Sigmoid colon (tissue), 7 donors: ENCODE data around the gene FMOD. TPM values are rescaled to one million over a fixed set of nuclear protein-coding genes. Genes with fewer than 3 reads are reported as not detected.
"Not testable (repeated sequence)": the region's sequence is repeated elsewhere in the genome, so short reads cannot be mapped to it uniquely, and the experiment has no call there.

Experiments used
- DNase-seq: peaks from one replicate; pipeline ENCODE4 v3.0.0-alpha.2; 2019
- H3K27ac ChIP-seq, 4 donors: fragments of 200-600 bp; sonication (generic); one replicate each; pipeline ENCODE4 v1.5.1; 2016 to 2019; ENCODE audit warnings: mild to moderate bottlenecking in 1 of 4
- H3K27me3 ChIP-seq, 3 donors: fragments of 200-600 bp; sonication (generic); one replicate each; pipeline ENCODE4 v1.5.1; 2019; ENCODE audit warnings: mild to moderate bottlenecking in 1 of 3
- H3K36me3 ChIP-seq, 4 donors: fragments of 200-600 bp; sonication (generic); one replicate each; pipeline ENCODE4 v1.5.1; 2016 to 2019
- H3K4me1 ChIP-seq, 4 donors: fragments of 200-600 bp; sonication (generic); one replicate each; pipeline ENCODE4 v1.5.1; 2017 to 2019
- H3K4me3 ChIP-seq, 4 donors: fragments of 200-600 bp; sonication (generic); one replicate each; pipeline ENCODE4 v1.5.1; 2017 to 2019; ENCODE audit warnings: mild to moderate bottlenecking in 2 of 4, moderate library complexity in 1 of 4
- H3K9me3 ChIP-seq, 4 donors: fragments of 200-600 bp in 3 of 4; sonication (generic) in 3 of 4; one replicate each; pipeline versions ENCODE4 v1.5.1 to v1.6.1; 2013 to 2019
- CTCF ChIP-seq, 4 experiments: fragments of 450-650 bp in 3 of 4; fragments of 200-600 bp in 1 of 4; IDR thresholded peaks; one replicate each; pipeline ENCODE4 v1.5.1; 2016 to 2019; ENCODE audit warnings: antibody characterized with exemption in 4 of 4, mild to moderate bottlenecking in 3 of 4, moderate library complexity in 2 of 4
- EP300 ChIP-seq, 4 donors: sonication (generic); formaldehyde crosslinking; IDR thresholded peaks; one replicate each; pipeline ENCODE4 v1.6.1; 2017; ENCODE audit warnings: antibody characterized with exemption in 4 of 4
- POLR2A ChIP-seq, 2 donors: fragments of 450-650 bp; IDR thresholded peaks; one replicate each; pipeline ENCODE4 v1.6.1; 2016; ENCODE audit warnings: antibody characterized with exemption in 2 of 2, mild to moderate bottlenecking in 2 of 2, moderate library complexity in 2 of 2
- POLR2AphosphoS5 ChIP-seq, 4 donors: sonication (generic); formaldehyde crosslinking; IDR thresholded peaks; one replicate each; pipeline ENCODE4 v1.6.1; 2017; ENCODE audit warnings: antibody characterized with exemption in 4 of 4
- WGBS, 2 donors: extraction: QIAGEN DNeasy Blood & Tissue Kit; methylation state at CpG; one replicate each; pipeline ENCODE4 v1.1.7; 2013; 5-methylcytosine and 5-hydroxymethylcytosine counted together
- intact Hi-C: fragments of 100-400 bp; cut with DNase I; formaldehyde crosslinking; loops from one replicate; pipeline ENCODE4 v1.15.1; 2023
- polyA plus RNA-seq, 3 donors: library from polyadenylated mRNA; stranded (reverse); fragments of 200-250 nt; gene quantifications; one replicate each; pipeline ENCODE4 v1.2.3, GENCODE V29; 2013
- total RNA-seq, 4 donors: library from RNA; depleted of rRNA; stranded (reverse); fragments of >200 nt; gene quantifications; one replicate each; pipeline ENCODE4 v1.1.0, GENCODE V29; 2016
- donor health status: healthy with polysubstance abuse.
- donor health status: Bipolar disorder and iron deficiency.
- donor health status: healthy.

The FMOD gene
- total and polyA plus RNA-seq, 7 donors: 9.5 to 64.5 (median 32.9) TPM

GRCh38 chr1:203304391-203304918 is 46.5 kb downstream of the FMOD start:
- intact Hi-C loops: no loop called here
- Histone ChIP-seq H3K4me3 (peak overlapping the region; percentile 20 to 99 (median 98)), H3K27ac (peak overlapping the region; percentile 96 to 100 (median 100)), H3K9me3 (no peaks in the 10 kb centered on the region), H3K36me3 (peaks cover 8 to 33% (median 15%) of the 10 kb centered on the region in 4 donors), H3K27me3 (no peaks in the 10 kb centered on the region), H3K4me1 (peaks cover 0 to 36% (median 35%) of the 10 kb centered on the region in 4 donors)
- 63 to 76% methylated on average over 9 of the region's 9 CpGs for WGBS, 2 donors
- TF ChIP-seq CTCF (IDR thresholded peaks at IDR 0.05): no peak
- no peak for TF ChIP-seq POLR2A (IDR thresholded peaks at IDR 0.05)
- TF ChIP-seq POLR2AphosphoS5 (IDR thresholded peaks at IDR 0.05): no peak
- no peak for TF ChIP-seq EP300 (IDR thresholded peaks at IDR 0.05)
- DNase-seq: peak; percentile 69

GRCh38 chr1:203302894-203303293 is 48.0 kb downstream of the FMOD start:
- no peak for TF ChIP-seq EP300 (IDR thresholded peaks at IDR 0.05)
- WGBS, 2 donors: 89 to 94% methylated on average over 3 of the region's 3 CpGs
- intact Hi-C loops: no loop called here
- H3K4me1 ChIP-seq: peaks cover 0 to 20% (median 20%) of the 10 kb centered on the region in 4 donors
- no peak overlapping the region for H3K4me3 ChIP-seq
- DNase-seq: no peak
- no peaks in the 10 kb centered on the region for H3K9me3 ChIP-seq
- no peak overlapping the region for H3K27ac ChIP-seq
- no peaks in the 10 kb centered on the region for H3K27me3 ChIP-seq
- H3K36me3 ChIP-seq: peaks cover 0 to 18% (median 12%) of the 10 kb centered on the region in 4 donors

GRCh38 chr1:203302456-203302855 is 48.5 kb downstream of the FMOD start:
- Histone ChIP-seq H3K4me1 (peaks cover 0 to 16% (median 15%) of the 10 kb centered on the region in 4 donors), H3K4me3 (no peak overlapping the region), H3K9me3 (no peaks in the 10 kb centered on the region), H3K27me3 (no peaks in the 10 kb centered on the region), H3K36me3 (peaks cover 0 to 13% (median 7%) of the 10 kb centered on the region in 4 donors), H3K27ac (no peak overlapping the region)
- no peak for TF ChIP-seq POLR2A (IDR thresholded peaks at IDR 0.05)
- intact Hi-C loops: no loop called here
- DNase-seq: no peak
- WGBS, 2 donors: 81 to 87% methylated on average over 7 of the region's 7 CpGs

- H3K27me3 ChIP-seq: no peaks in the 10 kb centered on the region
- H3K36me3 ChIP-seq: peaks cover 0 to 2% (median 0%) of the 10 kb centered on the region in 4 donors
- H3K4me1 ChIP-seq: peaks cover 0 to 10% (median 9%) of the 10 kb centered on the region in 4 donors
- no peak for DNase-seq
- no peak overlapping the region for H3K4me3 ChIP-seq
- TF ChIP-seq POLR2A (IDR thresholded peaks at IDR 0.05) (no peak), CTCF (IDR thresholded peaks at IDR 0.05) (no peak), EP300 (IDR thresholded peaks at IDR 0.05) (no peak), POLR2AphosphoS5 (IDR thresholded peaks at IDR 0.05) (no peak)
- H3K9me3 ChIP-seq: no peaks in the 10 kb centered on the region
- intact Hi-C loops: no loop called here
- H3K27ac ChIP-seq: no peak overlapping the region
Observed at GRCh38 chr1:203301331-203301668, 49.6 kb downstream of the FMOD start.

GRCh38 chr1:203300441-203301330 is 50.2 kb downstream of the FMOD start:
- WGBS, 2 donors: 73 to 85% methylated on average over 11 of the region's 11 CpGs
- intact Hi-C loops: no loop called here
- no peak for DNase-seq
- no peak overlapping the region for H3K27ac ChIP-seq
- no peak overlapping the region for H3K4me3 ChIP-seq
- H3K4me1 ChIP-seq: peaks cover 0 to 10% (median 9%) of the 10 kb centered on the region in 4 donors
- no peaks in the 10 kb centered on the region for H3K9me3 ChIP-seq
- no peaks in the 10 kb centered on the region for H3K27me3 ChIP-seq
- TF ChIP-seq EP300 (IDR thresholded peaks at IDR 0.05): no peak
- TF ChIP-seq CTCF (IDR thresholded peaks at IDR 0.05): no peak
- TF ChIP-seq POLR2A (IDR thresholded peaks at IDR 0.05): no peak
- TF ChIP-seq POLR2AphosphoS5 (IDR thresholded peaks at IDR 0.05): no peak
- H3K36me3 ChIP-seq: no peaks in the 10 kb centered on the region

- H3K9me3 ChIP-seq, H3K4me3 ChIP-seq, H3K27me3 ChIP-seq, DNase-seq, H3K36me3 ChIP-seq, intact Hi-C loops, H3K27ac ChIP-seq, H3K4me1 ChIP-seq: not testable (repeated sequence)
- WGBS, 2 donors: 78 to 94% methylated on average over 8 of the region's 8 CpGs
Observed at GRCh38 chr1:203299719-203300429, 51.0 kb downstream of the FMOD start.
